AG04449 (cell line): ENCODE results near the gene TMCO2.

Experiments
- CTCF ChIA-PET: fragments of 350-600 bp; formaldehyde crosslinking; extraction: SDS; loops from one replicate; lab custom pipeline; 2021; ENCODE audit warnings: antibody characterized with exemption; lab: Yijun Ruan, JAX
- POLR2A ChIA-PET: fragments of 400-600, 350-600 bp; formaldehyde crosslinking; extraction: SDS; loops from one replicate; lab custom pipeline; 2020; ENCODE audit warnings: antibody characterized with exemption, inconsistent platforms; lab: Yijun Ruan, JAX
- DNase-seq: peaks from one replicate; pipeline ENCODE4 v3.0.0-alpha.2; 2010; ENCODE audit warnings: low read depth, low spot score
- H3K4me3 ChIP-seq: 2 replicates; pipeline ENCODE4 v1.5.1; 2011; ENCODE audit warnings: low read depth, mild to moderate bottlenecking, control low read depth, low read length
- TF ChIP-seq, protein P1 (sequence below): IDR thresholded peaks from one replicate; pipeline ENCODE4 v1.5.1; 2011; ENCODE audit warnings: mild to moderate bottlenecking, moderate library complexity, low read length, control low read depth, inconsistent platforms; ENCODE audit not compliant: insufficient read depth; ENCODE audit errors: missing control alignments

The TMCO2 gene

DNA sequence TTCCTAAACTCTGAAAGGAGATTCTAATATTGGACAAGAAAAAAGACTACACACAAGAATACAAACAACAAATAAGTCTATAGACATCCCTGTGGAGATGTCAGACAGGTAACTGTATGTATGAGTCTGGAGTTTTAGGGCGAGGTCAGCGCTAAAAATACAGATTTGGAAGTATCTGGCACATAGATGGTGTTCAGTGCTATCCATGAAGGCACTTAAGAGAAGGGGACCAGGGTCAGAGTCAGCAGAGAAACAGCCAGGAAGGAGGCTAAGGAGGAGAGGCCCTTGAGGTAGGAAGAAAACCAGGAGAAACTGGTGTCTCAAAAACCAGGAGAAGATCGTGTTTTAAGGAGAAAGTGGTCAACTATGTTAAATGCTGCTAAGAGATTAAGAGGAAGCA is 28.4 kb downstream of the TMCO2 start:
- ChIA-PET POLR2A (no interaction called here), CTCF (interaction anchor here (0.7 to 1.4 kb wide), 3 partner anchors 21 to 124 kb away, joined by 3 to 5 read pairs (median 3); no protein-coding TSS in a partner anchor)
- H3K4me3 ChIP-seq: no peak overlapping the region
- DNase-seq: no peak
- TF ChIP-seq, protein P1, sequence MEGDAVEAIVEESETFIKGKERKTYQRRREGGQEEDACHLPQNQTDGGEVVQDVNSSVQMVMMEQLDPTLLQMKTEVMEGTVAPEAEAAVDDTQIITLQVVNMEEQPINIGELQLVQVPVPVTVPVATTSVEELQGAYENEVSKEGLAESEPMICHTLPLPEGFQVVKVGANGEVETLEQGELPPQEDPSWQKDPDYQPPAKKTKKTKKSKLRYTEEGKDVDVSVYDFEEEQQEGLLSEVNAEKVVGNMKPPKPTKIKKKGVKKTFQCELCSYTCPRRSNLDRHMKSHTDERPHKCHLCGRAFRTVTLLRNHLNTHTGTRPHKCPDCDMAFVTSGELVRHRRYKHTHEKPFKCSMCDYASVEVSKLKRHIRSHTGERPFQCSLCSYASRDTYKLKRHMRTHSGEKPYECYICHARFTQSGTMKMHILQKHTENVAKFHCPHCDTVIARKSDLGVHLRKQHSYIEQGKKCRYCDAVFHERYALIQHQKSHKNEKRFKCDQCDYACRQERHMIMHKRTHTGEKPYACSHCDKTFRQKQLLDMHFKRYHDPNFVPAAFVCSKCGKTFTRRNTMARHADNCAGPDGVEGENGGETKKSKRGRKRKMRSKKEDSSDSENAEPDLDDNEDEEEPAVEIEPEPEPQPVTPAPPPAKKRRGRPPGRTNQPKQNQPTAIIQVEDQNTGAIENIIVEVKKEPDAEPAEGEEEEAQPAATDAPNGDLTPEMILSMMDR: no peak

DNA sequence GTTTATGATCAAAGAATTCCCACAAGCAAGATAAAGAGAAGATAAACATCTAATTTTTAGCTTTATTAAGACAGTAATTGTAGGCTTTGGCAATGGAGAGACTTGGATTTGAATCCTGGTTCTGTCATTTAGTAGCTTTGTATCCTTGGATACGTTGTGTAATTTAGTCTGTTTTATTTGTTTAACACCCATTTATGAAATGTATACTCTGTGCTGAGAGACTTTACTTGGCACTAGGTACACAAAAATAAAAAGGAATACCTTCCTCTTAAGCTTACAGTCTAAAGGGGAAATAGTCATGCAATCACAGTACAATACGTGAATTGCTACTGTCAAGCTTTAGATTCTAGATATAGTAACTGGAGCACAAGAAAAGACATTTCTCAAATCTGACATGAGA is 34.1 kb downstream of the TMCO2 start:
- POLR2A ChIA-PET: no interaction called here
- no peak for DNase-seq
- no peak overlapping the region for H3K4me3 ChIP-seq
- CTCF ChIA-PET: interaction anchor here (0.8 to 3.1 kb wide), 10 partner anchors 9 to 138 kb away, joined by 3 to 21 read pairs (median 4); no protein-coding TSS in a partner anchor
- TF ChIP-seq, protein P1: no peak

DNA sequence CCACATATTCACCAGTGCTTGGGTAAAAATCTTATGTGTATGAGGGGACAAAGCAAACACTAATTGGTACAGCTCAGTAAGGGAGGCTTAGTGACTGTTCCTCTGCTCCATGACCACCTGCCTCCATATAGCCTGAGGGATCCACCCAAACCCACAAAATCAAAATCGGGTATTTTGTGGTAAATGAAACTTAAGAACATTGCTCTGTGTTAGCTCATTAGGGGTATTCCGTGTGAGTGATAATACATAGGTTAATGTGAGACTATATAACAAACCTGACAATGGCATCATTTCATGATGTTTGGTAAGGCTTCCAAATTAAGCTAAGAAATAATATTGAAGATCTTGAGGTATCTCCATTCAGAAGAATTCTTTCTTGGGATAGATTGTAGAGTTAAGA is 43.6 kb downstream of the TMCO2 start:
- POLR2A ChIA-PET: no interaction called here
- no peak for DNase-seq
- no peak overlapping the region for H3K4me3 ChIP-seq
- CTCF ChIA-PET: interaction anchor here (0.7 to 12.6 kb wide), 7 partner anchors 9 to 149 kb away, joined by 3 to 108 read pairs (median 4); partner anchors contain the start of gene COL9A2
- TF ChIP-seq, protein P1: no peak

GRCh38 chr1:40299366-40300248 is 51.9 kb downstream of the TMCO2 start:
- ChIA-PET POLR2A (no interaction called here), CTCF (interaction anchor here (1.3 to 12.6 kb wide), 2 partner anchors 16 to 147 kb away, joined by 3 to 108 read pairs; partner anchors contain the start of gene COL9A2)
- no peak overlapping the region for H3K4me3 ChIP-seq
- TF ChIP-seq, protein P1: no peak
- DNase-seq: no peak

DNA sequence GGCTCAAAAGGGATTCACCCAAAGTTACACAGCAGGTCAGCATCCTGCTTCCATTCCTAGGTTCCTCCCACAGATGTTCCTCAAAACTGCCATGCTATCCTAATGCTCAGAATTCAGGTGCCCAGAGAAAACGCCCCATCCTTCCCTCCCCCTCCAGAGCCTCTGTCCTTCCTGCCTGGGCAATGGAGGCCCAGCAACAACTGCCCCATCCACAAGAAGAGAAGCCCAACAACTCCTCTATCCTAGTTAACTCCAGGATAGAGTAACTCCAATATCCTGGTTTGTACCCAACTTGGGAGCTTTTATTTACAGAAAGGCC is 52.5 kb downstream of the TMCO2 start:
- CTCF ChIA-PET: interaction anchor here (1.3 to 12.6 kb wide), 2 partner anchors 16 to 148 kb away, joined by 3 to 108 read pairs; partner anchors contain the start of gene COL9A2
- POLR2A ChIA-PET: no interaction called here
- H3K4me3 ChIP-seq: no peak overlapping the region
- TF ChIP-seq, protein P1: no peak
- DNase-seq: no peak

GRCh38 chr1:40300651-40301050 is 52.9 kb downstream of the TMCO2 start:
- POLR2A ChIA-PET: no interaction called here
- H3K4me3 ChIP-seq: no peak overlapping the region
- TF ChIP-seq, protein P1: no peak
- CTCF ChIA-PET: interaction anchor here (1.3 to 12.6 kb wide), 2 partner anchors 15 to 148 kb away, joined by 3 to 108 read pairs; partner anchors contain the start of gene COL9A2
- no peak for DNase-seq
